ENCODE measurements around the gene HGS. TPM values are rescaled to one million over a fixed set of nuclear protein-coding genes. Genes with fewer than 3 reads are reported as not detected.

HGS gene
- 100 to 1,000 TPM; 118 to 186 (median 171) TPM for total RNA-seq

- no peaks in the 10 kb centered on the region for H3K9me3 ChIP-seq
These were observed at the start of gene HGS, which contains the start of gene ARL16 for GRCh38 chr17:81683584-81684441. Gene HGS, plus strand, starts transcription at chr17:81684011. Its CDS starts 56 bp downstream, at chr17:81684067. Gene ARL16, minus strand, starts transcription at chr17:81683797. Its CDS starts 44 bp downstream, at chr17:81683753.

GRCh38 chr17:81635431-81635830 lies 48.4 kb upstream of the HGS start:
- Histone ChIP-seq H3K27ac (peak overlapping the region in 1 of 4 donors; percentile 94), H3K36me3 (no peaks in the 10 kb centered on the region), H3K4me1 (peaks cover 0 to 22% (median 5%) of the 10 kb centered on the region in 4 donors), H3K4me3 (peak overlapping the region in 2 of 4 donors; percentile 88 to 99), H3K27me3 (no peaks in the 10 kb centered on the region), H3K9me3 (no peaks in the 10 kb centered on the region)
- peak in 1 of 3 donors; percentile 55 for DNase-seq
- TF ChIP-seq POLR2A (IDR thresholded peaks at IDR 0.05): no peak
- TF ChIP-seq, protein P1, sequence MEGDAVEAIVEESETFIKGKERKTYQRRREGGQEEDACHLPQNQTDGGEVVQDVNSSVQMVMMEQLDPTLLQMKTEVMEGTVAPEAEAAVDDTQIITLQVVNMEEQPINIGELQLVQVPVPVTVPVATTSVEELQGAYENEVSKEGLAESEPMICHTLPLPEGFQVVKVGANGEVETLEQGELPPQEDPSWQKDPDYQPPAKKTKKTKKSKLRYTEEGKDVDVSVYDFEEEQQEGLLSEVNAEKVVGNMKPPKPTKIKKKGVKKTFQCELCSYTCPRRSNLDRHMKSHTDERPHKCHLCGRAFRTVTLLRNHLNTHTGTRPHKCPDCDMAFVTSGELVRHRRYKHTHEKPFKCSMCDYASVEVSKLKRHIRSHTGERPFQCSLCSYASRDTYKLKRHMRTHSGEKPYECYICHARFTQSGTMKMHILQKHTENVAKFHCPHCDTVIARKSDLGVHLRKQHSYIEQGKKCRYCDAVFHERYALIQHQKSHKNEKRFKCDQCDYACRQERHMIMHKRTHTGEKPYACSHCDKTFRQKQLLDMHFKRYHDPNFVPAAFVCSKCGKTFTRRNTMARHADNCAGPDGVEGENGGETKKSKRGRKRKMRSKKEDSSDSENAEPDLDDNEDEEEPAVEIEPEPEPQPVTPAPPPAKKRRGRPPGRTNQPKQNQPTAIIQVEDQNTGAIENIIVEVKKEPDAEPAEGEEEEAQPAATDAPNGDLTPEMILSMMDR (IDR thresholded peaks at IDR 0.05): no peak

More at GRCh38 chr17:81683584-81684441, at the start of gene HGS, which contains the start of gene ARL16:
- peak within 1 kb of the TSS; percentile 88 to 89 (median 88) for H3K27ac ChIP-seq
- H3K4me3 ChIP-seq: peak within 1 kb of the TSS; percentile 90 to 99 (median 97)
- DNase-seq: peak; percentile 96 to 99 (median 98)
- TF ChIP-seq, protein P1 (IDR thresholded peaks at IDR 0.05): no peak
- peak; percentile 57 to 61 for TF ChIP-seq POLR2A (IDR thresholded peaks at IDR 0.05)
- H3K27me3 ChIP-seq: no peaks in the 10 kb centered on the region
- peaks cover 0 to 26% (median 20%) of the 10 kb centered on the region in 4 donors for H3K4me1 ChIP-seq
- peaks cover 0 to 40% (median 0%) of the 10 kb centered on the region in 3 donors for H3K36me3 ChIP-seq

- peaks cover 0 to 22% (median 5%) of the 10 kb centered on the region in 4 donors for H3K4me1 ChIP-seq
- peak overlapping the region; percentile 82 to 94 (median 90) for H3K27ac ChIP-seq
- no peaks in the 10 kb centered on the region for H3K9me3 ChIP-seq
- H3K36me3 ChIP-seq: no peaks in the 10 kb centered on the region
- TF ChIP-seq, protein P1 (IDR thresholded peaks at IDR 0.05): no peak
- DNase-seq: no peak
- H3K27me3 ChIP-seq: no peaks in the 10 kb centered on the region
- peak overlapping the region; percentile 54 to 99 (median 92) for H3K4me3 ChIP-seq
These were observed 47.8 kb upstream of the HGS start for GRCh38 chr17:81635973-81636504.

DNA sequence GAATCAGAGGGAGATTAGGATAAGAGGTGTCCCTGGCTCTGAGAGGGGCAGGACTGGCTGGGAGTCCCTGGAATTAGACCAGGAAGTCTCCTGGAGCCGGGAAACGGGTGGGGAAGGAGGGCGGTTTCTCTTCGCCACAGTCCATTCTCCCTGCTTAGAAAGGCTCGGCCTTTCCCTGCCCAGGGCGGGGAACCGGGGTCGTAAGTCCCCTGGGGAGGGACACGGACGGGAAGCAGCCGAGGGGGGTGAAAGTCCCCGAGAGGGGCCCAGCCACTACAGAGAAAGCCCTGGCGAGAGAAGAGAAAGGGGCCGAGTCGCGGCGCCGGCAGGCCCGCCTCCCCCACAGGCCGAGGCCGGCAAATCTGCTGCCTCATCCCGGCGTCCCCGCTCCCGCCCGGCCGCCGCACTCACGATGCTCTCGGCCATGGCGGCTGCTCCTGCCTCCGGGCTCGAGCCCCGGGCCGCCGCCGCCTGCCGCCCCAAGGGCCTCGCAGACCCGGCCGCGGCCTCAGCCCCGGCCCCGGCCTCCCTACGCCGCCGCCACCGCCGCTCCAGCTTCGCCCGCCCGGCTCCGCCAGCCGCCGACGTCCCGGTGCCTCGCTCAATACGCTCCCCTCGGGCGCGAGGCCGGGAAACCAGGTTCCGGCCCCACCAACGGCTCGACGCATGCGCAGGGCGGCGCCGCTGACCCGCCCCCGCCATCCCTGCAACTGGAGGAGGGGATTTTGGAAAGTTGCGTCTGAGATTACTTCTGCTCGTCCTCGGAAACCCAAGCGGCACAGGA lies 47.1 kb upstream of the HGS start, which contains the start of the genes NPLOC4 and TSPAN10:
Gene NPLOC4, minus strand, starts transcription at position 608 of the 784 bp plus-strand sequence. Its CDS starts 182 bp downstream, at position 426.
Gene TSPAN10, plus strand, starts transcription at position 692 of the 784 bp plus-strand sequence. CDS start 5,217 bp downstream, outside the sequence.
- H3K36me3 ChIP-seq: no peaks in the 10 kb centered on the region
- H3K4me3 ChIP-seq: peak within 1 kb of the TSS; percentile 54 to 99 (median 92)
- DNase-seq: peak; percentile 74 to 90 (median 89)
- H3K27me3 ChIP-seq: no peaks in the 10 kb centered on the region
- no peaks in the 10 kb centered on the region for H3K9me3 ChIP-seq
- H3K27ac ChIP-seq: peak within 1 kb of the TSS; percentile 82 to 94 (median 90)
- peak; percentile 68 to 92 for TF ChIP-seq POLR2A (IDR thresholded peaks at IDR 0.05)
- TF ChIP-seq, protein P1 (IDR thresholded peaks at IDR 0.05): no peak
- peaks cover 0 to 22% (median 5%) of the 10 kb centered on the region in 4 donors for H3K4me1 ChIP-seq

DNA sequence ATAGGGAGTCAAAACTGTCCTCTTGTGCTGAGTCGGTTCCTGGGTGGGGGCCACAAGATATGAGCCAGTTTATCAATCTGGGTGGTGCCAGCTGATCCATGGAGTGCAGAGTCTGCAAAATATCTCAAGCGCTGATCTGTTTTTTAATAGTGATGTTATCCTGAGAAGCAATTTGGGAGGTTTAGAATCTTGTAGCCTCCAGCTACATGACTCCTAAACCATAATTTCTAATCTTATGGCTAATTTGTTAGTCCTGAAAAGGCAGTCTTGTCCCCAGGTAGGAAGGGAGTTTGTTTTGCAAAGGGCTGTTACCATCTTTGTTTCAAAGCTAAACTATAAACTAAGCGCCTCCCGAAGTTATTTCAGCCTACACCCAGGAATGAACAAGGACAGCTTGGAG lies 45.1 kb upstream of the HGS start:
- no peak overlapping the region for H3K4me3 ChIP-seq
- no peaks in the 10 kb centered on the region for H3K36me3 ChIP-seq
- no peak overlapping the region for H3K27ac ChIP-seq
- H3K4me1 ChIP-seq: peaks cover 0 to 22% (median 5%) of the 10 kb centered on the region in 4 donors
- DNase-seq: no peak
- no peaks in the 10 kb centered on the region for H3K27me3 ChIP-seq
- H3K9me3 ChIP-seq: no peaks in the 10 kb centered on the region
- TF ChIP-seq, protein P1 (IDR thresholded peaks at IDR 0.05): no peak
- TF ChIP-seq POLR2A (IDR thresholded peaks at IDR 0.05): no peak

Data from Peyer's patch (tissue), 4 donors.